Measurements from ENCODE around the gene ZMYND10. TPM values are rescaled to one million over a fixed set of nuclear protein-coding genes. Genes with fewer than 3 reads are reported as not detected.

ZMYND10 gene
- total RNA-seq, 4 donors from 2014 or later: not detected

- no peaks in the 10 kb centered on the region for H3K9me3 ChIP-seq
- in situ Hi-C loops (cut with MboI; ENCODE audit: low pct_ligation_motif_present in 1 of 4, low pct_unique_long_range_greater_than_20kb in 1 of 4, low sequenced_read_pairs in 3 of 4) (loop anchor here in 1 of 4 donors (10.0 kb wide), 1 partner anchor 193 kb away; no protein-coding TSS in a partner anchor), intact Hi-C loops (cut with DNase I; ENCODE audit: low total_unique reads) (loop anchor here (10.0 kb wide), 1 partner anchor 203 kb away; no protein-coding TSS in a partner anchor)
- DNase-seq: no peak
- no peaks in the 10 kb centered on the region for H3K36me3 ChIP-seq
- no peak overlapping the region for H3K27ac ChIP-seq
- H3K27me3 ChIP-seq: no peaks in the 10 kb centered on the region
- TF ChIP-seq EP300 (IDR thresholded peaks at IDR 0.05; ENCODE audit: low read depth) (no peak), POLR2A (IDR thresholded peaks at IDR 0.05) (no peak), POLR2AphosphoS5 (IDR thresholded peaks at IDR 0.05) (no peak), CTCF (IDR thresholded peaks at IDR 0.05) (no peak)
- H3K4me3 ChIP-seq: no peak overlapping the region
- peaks cover 12 to 55% (median 37%) of the 10 kb centered on the region in 4 donors for H3K4me1 ChIP-seq
- 93% methylated on average over 13 of the region's 13 CpGs; no CpG with 5 or more reads in 1 of the 2 donors for WGBS, 2 donors (ENCODE audit: low coverage in 1 of 2)
Measured at GRCh38 chr3:50341996-50342650, 3.4 kb downstream of the ZMYND10 start.

- DNase-seq: no peak
- TF ChIP-seq CTCF (IDR thresholded peaks at IDR 0.05): no peak
- TF ChIP-seq POLR2A (IDR thresholded peaks at IDR 0.05): no peak
- H3K36me3 ChIP-seq: no peaks in the 10 kb centered on the region
- peak overlapping the region in 2 of 4 donors; percentile 51 to 62 for H3K4me3 ChIP-seq
- no peaks in the 10 kb centered on the region for H3K9me3 ChIP-seq
- H3K27ac ChIP-seq: peak overlapping the region; percentile 93 to 99 (median 98)
- WGBS, 2 donors (ENCODE audit: low coverage in 1 of 2): 99% methylated on average over 9 of the region's 9 CpGs; no CpG with 5 or more reads in 1 of the 2 donors
- H3K27me3 ChIP-seq: no peaks in the 10 kb centered on the region
- H3K4me1 ChIP-seq: peaks cover 12 to 53% (median 39%) of the 10 kb centered on the region in 4 donors
- intact Hi-C loops (cut with DNase I; ENCODE audit: low total_unique reads) (loop anchor here (10.0 kb wide), 1 partner anchor 203 kb away; no protein-coding TSS in a partner anchor), in situ Hi-C loops (cut with MboI; ENCODE audit: low pct_ligation_motif_present in 1 of 4, low pct_unique_long_range_greater_than_20kb in 1 of 4, low sequenced_read_pairs in 3 of 4) (loop anchor here in 1 of 4 donors (10.0 kb wide), 1 partner anchor 193 kb away; no protein-coding TSS in a partner anchor)
Measured at GRCh38 chr3:50341537-50341936, 4.0 kb downstream of the ZMYND10 start.

- no peaks in the 10 kb centered on the region for H3K27me3 ChIP-seq
Measured at GRCh38 chr3:50340448-50341329, 4.8 kb downstream of the ZMYND10 start, which contains the start of gene RASSF1. Gene RASSF1, minus strand, starts transcription at chr3:50340836. Its CDS starts 31 bp downstream, at chr3:50340805.

More at GRCh38 chr3:50340448-50341329, 4.8 kb downstream of the ZMYND10 start, which contains the start of gene RASSF1:
- DNase-seq: peak; percentile 80
- intact Hi-C loops (cut with DNase I; ENCODE audit: low total_unique reads) (loop anchor here (10.0 kb wide), 1 partner anchor 204 kb away; no protein-coding TSS in a partner anchor), in situ Hi-C loops (cut with MboI; ENCODE audit: low pct_ligation_motif_present in 1 of 4, low pct_unique_long_range_greater_than_20kb in 1 of 4, low sequenced_read_pairs in 3 of 4) (loop anchor here in 1 of 4 donors (10.0 kb wide), 1 partner anchor 194 kb away; no protein-coding TSS in a partner anchor)
- no peaks in the 10 kb centered on the region for H3K36me3 ChIP-seq
- H3K4me1 ChIP-seq: peaks cover 18 to 55% (median 42%) of the 10 kb centered on the region in 4 donors
- TF ChIP-seq CTCF (IDR thresholded peaks at IDR 0.05): no peak
- peak; percentile 29 to 53 (median 36) for TF ChIP-seq POLR2AphosphoS5 (IDR thresholded peaks at IDR 0.05)
- no peak for TF ChIP-seq EP300 (IDR thresholded peaks at IDR 0.05; ENCODE audit: low read depth)
- TF ChIP-seq POLR2A (IDR thresholded peaks at IDR 0.05): peak; percentile 51
- peak within 1 kb of the TSS; percentile 35 to 62 (median 44) for H3K4me3 ChIP-seq
- H3K27ac ChIP-seq: peak within 1 kb of the TSS; percentile 93 to 99 (median 98)
- H3K9me3 ChIP-seq: no peaks in the 10 kb centered on the region
- 7% methylated on average over 63 of the region's 85 CpGs; no CpG with 5 or more reads in 1 of the 2 donors for WGBS, 2 donors (ENCODE audit: low coverage in 1 of 2)
